Measurements from ENCODE around the gene ABHD1.

- no peak for TF ChIP-seq CTCF (optimal IDR thresholded peaks at IDR 0.05 in 1 of 3, IDR thresholded peaks at IDR 0.05 in 1 of 3, conservative IDR thresholded peaks at IDR 0.05 in 1 of 3; ENCODE audit: extremely low read depth in 1 of 3, insufficient read depth in 2 of 3, low read length in 3 of 3)
- TF ChIP-seq EZH2 (IDR thresholded peaks at IDR 0.05; ENCODE audit: low read length) = no peak
Observed at GRCh38 chr2:27138111-27138510, 14.5 kb downstream of the ABHD1 start.
